Endothelial cell (in vitro differentiated cells): ENCODE data around the gene WDR31. TPM values are rescaled to one million over a fixed set of nuclear protein-coding genes. Genes with fewer than 3 reads are reported as not detected.
A peak's percentile ranks its signal among the peaks of the same experiment; 100 is the strongest.

Experiments used
- DNase-seq: peaks from one replicate; pipeline ENCODE4 v3.0.0; 2021; ENCODE audit warnings: low spot score
- H3K27ac Mint-ChIP-seq: one replicate; pipeline ENCODE4 v1.8.0; 2021; ENCODE audit warnings: mixed read lengths, inconsistent platforms; ENCODE audit not compliant: unreplicated experiment
- H3K27me3 Mint-ChIP-seq: one replicate; pipeline ENCODE4 v1.8.0; 2021; ENCODE audit warnings: mild to moderate bottlenecking, moderate library complexity, mixed read lengths, inconsistent platforms; ENCODE audit not compliant: unreplicated experiment
- H3K36me3 Mint-ChIP-seq: one replicate; pipeline ENCODE4 v1.8.0; 2021; ENCODE audit warnings: mild to moderate bottlenecking, low read depth, mixed read lengths, inconsistent platforms; ENCODE audit not compliant: unreplicated experiment
- H3K4me1 Mint-ChIP-seq: one replicate; pipeline ENCODE4 v1.8.0; 2021; ENCODE audit warnings: mild to moderate bottlenecking, mixed read lengths, inconsistent platforms; ENCODE audit not compliant: unreplicated experiment
- H3K4me3 Mint-ChIP-seq: one replicate; pipeline ENCODE4 v1.8.0; 2021; ENCODE audit warnings: mild to moderate bottlenecking, mixed read lengths, inconsistent platforms; ENCODE audit not compliant: unreplicated experiment
- H3K9me3 Mint-ChIP-seq: one replicate; pipeline ENCODE4 v1.8.0; 2021; ENCODE audit warnings: mixed read lengths, inconsistent platforms; ENCODE audit not compliant: unreplicated experiment
- CTCF ChIP-seq: fragments of 200-600 bp; sonication (generic); IDR thresholded peaks from one replicate; pipeline ENCODE4 v1.5.0; 2021; ENCODE audit warnings: antibody characterized with exemption; ENCODE audit not compliant: unreplicated experiment
- total RNA-seq: library from RNA; stranded (reverse); fragmentation: NEBNext Ultra II Directional; extraction: Animal tissue kit (Norgen Biotek cat#: 25700); gene quantifications from one replicate; pipeline ENCODE4 v1.2.1, GENCODE V29; 2021; ENCODE audit not compliant: unreplicated experiment

WDR31 gene
- total RNA-seq, 1 donor from 2014 or later = 0.95 TPM

GRCh38 chr9:113345190-113345589 lies 5.1 kb upstream of the WDR31 start:
- Mint-ChIP-seq H3K36me3 (no peaks in the 10 kb centered on the region), H3K27ac (no peak overlapping the region), H3K4me3 (no peak overlapping the region), H3K4me1 (peaks cover 2% of the 10 kb centered on the region), H3K27me3 (peaks cover 12% of the 10 kb centered on the region), H3K9me3 (no peaks in the 10 kb centered on the region)
- no peak for TF ChIP-seq CTCF
- DNase-seq = no peak

- Mint-ChIP-seq H3K36me3 (no peaks in the 10 kb centered on the region), H3K27me3 (peaks cover 5% of the 10 kb centered on the region), H3K27ac (no peak overlapping the region), H3K4me3 (no peak overlapping the region), H3K9me3 (no peaks in the 10 kb centered on the region), H3K4me1 (no peaks in the 10 kb centered on the region)
- no peak for TF ChIP-seq CTCF
- DNase-seq = no peak
Measured at GRCh38 chr9:113343732-113344231, 3.7 kb upstream of the WDR31 start.

- no peaks in the 10 kb centered on the region for H3K4me1 Mint-ChIP-seq
- H3K9me3 Mint-ChIP-seq = no peaks in the 10 kb centered on the region
- H3K27ac Mint-ChIP-seq = no peak overlapping the region
- no peak for DNase-seq
- H3K27me3 Mint-ChIP-seq = peaks cover 5% of the 10 kb centered on the region
- TF ChIP-seq CTCF = no peak
- no peaks in the 10 kb centered on the region for H3K36me3 Mint-ChIP-seq
- H3K4me3 Mint-ChIP-seq = peak overlapping the region; percentile 29
Measured at GRCh38 chr9:113341712-113342410, 1.8 kb upstream of the WDR31 start.

- peaks cover 5% of the 10 kb centered on the region for H3K27me3 Mint-ChIP-seq
- no peak overlapping the region for H3K4me3 Mint-ChIP-seq
- no peak for DNase-seq
- H3K36me3 Mint-ChIP-seq = no peaks in the 10 kb centered on the region
- H3K4me1 Mint-ChIP-seq = no peaks in the 10 kb centered on the region
- TF ChIP-seq CTCF = no peak
- no peaks in the 10 kb centered on the region for H3K9me3 Mint-ChIP-seq
- no peak overlapping the region for H3K27ac Mint-ChIP-seq
Measured at GRCh38 chr9:113337714-113338113, 2.4 kb downstream of the WDR31 start.

- no peak for TF ChIP-seq CTCF
- no peak for DNase-seq
- Mint-ChIP-seq H3K9me3 (no peaks in the 10 kb centered on the region), H3K4me1 (peaks cover 8% of the 10 kb centered on the region), H3K27ac (no peak overlapping the region), H3K4me3 (no peak overlapping the region), H3K36me3 (no peaks in the 10 kb centered on the region), H3K27me3 (no peaks in the 10 kb centered on the region)
Measured at GRCh38 chr9:113331780-113332179, 8.3 kb downstream of the WDR31 start.
